ENCODE data around the gene CBR1. TPM values are rescaled to one million over a fixed set of nuclear protein-coding genes. Genes with fewer than 3 reads are reported as not detected.
A peak's percentile ranks its signal among the peaks of the same experiment; 100 is the strongest.

The CBR1 gene
- total RNA-seq, 4 donors from 2014 or later, result 159 to 406 (median 222) TPM

DNA sequence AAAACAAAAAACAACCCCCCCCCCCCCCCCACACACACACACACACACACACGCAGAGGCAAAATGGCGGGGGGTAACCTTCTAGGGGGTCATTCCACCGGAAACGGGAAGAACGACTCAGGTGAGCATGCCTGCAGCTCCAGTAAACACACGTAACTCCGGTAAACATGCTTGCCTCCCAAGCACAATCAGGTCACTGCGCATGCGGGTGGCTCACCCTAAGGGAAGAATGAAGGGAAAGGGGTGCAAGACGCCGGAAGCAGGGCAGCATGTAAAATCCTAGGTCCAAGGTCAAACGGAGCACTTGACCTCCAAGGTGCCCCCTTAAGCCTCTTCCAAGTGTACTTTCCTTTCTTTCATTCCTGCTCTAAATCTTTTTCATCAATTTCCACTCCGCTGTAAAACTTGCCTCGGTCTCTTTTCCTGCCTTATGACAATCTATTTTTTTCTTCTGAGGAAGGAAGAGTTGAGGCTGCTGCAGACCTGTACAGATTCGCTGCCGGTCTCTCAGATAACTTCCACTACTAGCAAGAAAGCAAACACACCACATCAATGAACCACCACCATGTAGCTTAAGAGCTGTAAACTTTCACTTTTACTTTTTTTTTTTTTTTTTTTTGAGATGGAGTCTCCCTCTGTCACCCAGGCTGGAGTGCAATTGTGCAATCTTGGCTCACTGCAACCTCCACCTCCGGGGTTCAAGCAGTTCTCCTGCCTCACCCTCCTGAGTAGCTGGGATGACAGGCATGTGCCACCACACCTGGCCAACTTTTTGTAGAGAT lies 44.0 kb downstream of the CBR1 start:
- DNase-seq (ENCODE audit: low spot score in 2 of 2), result no peak
- H3K36me3 ChIP-seq, result no peaks in the 10 kb centered on the region
- peak overlapping the region in 1 of 4 donors; percentile 72 for H3K27ac ChIP-seq
- peaks cover 0 to 16% (median 0%) of the 10 kb centered on the region in 4 donors for H3K4me1 ChIP-seq
- TF ChIP-seq, protein P1, sequence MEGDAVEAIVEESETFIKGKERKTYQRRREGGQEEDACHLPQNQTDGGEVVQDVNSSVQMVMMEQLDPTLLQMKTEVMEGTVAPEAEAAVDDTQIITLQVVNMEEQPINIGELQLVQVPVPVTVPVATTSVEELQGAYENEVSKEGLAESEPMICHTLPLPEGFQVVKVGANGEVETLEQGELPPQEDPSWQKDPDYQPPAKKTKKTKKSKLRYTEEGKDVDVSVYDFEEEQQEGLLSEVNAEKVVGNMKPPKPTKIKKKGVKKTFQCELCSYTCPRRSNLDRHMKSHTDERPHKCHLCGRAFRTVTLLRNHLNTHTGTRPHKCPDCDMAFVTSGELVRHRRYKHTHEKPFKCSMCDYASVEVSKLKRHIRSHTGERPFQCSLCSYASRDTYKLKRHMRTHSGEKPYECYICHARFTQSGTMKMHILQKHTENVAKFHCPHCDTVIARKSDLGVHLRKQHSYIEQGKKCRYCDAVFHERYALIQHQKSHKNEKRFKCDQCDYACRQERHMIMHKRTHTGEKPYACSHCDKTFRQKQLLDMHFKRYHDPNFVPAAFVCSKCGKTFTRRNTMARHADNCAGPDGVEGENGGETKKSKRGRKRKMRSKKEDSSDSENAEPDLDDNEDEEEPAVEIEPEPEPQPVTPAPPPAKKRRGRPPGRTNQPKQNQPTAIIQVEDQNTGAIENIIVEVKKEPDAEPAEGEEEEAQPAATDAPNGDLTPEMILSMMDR (IDR thresholded peaks at IDR 0.05), result no peak
- no peak for TF ChIP-seq POLR2A (IDR thresholded peaks at IDR 0.05)
- no peak for TF ChIP-seq EP300 (IDR thresholded peaks at IDR 0.05)
- WGBS, 2 donors, result 67 to 73% methylated on average over 17 of the region's 17 CpGs
- H3K4me3 ChIP-seq, result peak overlapping the region in 1 of 4 donors; percentile 43
- H3K27me3 ChIP-seq, result no peaks in the 10 kb centered on the region
- H3K9me3 ChIP-seq, result no peaks in the 10 kb centered on the region

DNA sequence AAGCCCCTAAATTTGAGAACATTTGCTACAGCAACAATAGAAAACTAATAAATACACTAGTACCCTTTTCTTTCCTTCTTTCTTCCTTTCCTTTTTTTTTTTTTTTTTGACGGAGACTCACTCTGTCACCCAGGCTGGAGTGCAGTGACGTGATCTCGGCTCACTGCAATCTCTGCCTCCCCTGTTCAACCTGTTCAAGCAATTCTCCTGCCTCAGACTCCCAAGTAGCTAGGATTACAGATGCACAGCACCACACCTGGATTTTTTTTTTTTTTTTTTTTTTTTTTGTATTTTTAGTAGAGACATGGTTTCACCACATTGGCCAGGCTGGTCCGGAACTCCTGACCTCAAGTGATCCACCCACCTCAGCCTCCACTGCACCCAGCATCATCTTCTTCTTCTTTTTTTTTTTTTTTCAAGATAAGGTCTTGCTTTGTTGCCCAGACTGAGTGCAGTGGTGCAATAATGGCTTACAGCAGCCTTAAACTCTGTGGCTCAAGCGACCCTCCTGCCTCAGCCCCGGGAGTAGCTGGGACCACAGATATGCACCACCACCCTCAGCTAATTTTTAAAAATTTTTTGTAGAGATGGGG lies 45.4 kb downstream of the CBR1 start:
- no peak overlapping the region for H3K4me3 ChIP-seq
- H3K27ac ChIP-seq, result no peak overlapping the region
- TF ChIP-seq, protein P1 (IDR thresholded peaks at IDR 0.05), result no peak
- TF ChIP-seq POLR2A (IDR thresholded peaks at IDR 0.05) (no peak), EP300 (IDR thresholded peaks at IDR 0.05) (no peak)
- no peak for DNase-seq (ENCODE audit: low spot score in 2 of 2)
- H3K9me3 ChIP-seq, result no peaks in the 10 kb centered on the region
- H3K4me1 ChIP-seq, result peaks cover 0 to 16% (median 0%) of the 10 kb centered on the region in 4 donors
- H3K36me3 ChIP-seq, result no peaks in the 10 kb centered on the region
- WGBS, 2 donors, result 87 to 88% methylated on average over 6 of the region's 6 CpGs
- no peaks in the 10 kb centered on the region for H3K27me3 ChIP-seq

DNA sequence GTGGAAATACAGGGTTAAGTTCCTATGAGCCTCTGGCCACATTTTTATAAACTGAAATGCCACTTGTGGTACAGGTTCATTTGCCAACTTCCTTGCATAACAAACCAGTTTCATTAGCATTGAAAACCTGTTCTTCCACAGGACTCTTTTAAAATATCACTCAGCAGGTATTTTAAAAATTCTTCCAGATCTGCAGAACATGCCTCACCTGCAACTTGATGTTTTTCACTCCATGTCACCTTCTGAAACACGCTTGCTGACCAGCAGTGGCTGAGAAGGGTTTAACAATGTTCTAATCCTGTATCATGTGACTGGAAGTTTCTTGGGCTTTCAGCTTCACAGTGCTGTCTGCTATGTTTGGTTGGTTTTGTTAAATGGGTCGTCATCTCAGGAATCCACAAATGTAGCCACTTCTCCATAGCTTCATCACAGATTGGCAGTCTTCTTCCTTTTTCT lies 47.5 kb downstream of the CBR1 start:
- Histone ChIP-seq H3K27me3 (no peaks in the 10 kb centered on the region), H3K27ac (no peak overlapping the region), H3K36me3 (no peaks in the 10 kb centered on the region), H3K9me3 (no peaks in the 10 kb centered on the region), H3K4me1 (peaks cover 0 to 14% (median 0%) of the 10 kb centered on the region in 4 donors), H3K4me3 (no peak overlapping the region)
- TF ChIP-seq EP300 (IDR thresholded peaks at IDR 0.05), result no peak
- TF ChIP-seq POLR2A (IDR thresholded peaks at IDR 0.05), result no peak
- TF ChIP-seq, protein P1 (IDR thresholded peaks at IDR 0.05), result no peak
- DNase-seq (ENCODE audit: low spot score in 2 of 2), result no peak
- WGBS, 2 donors, result 65 to 75% methylated on average over 2 of the region's 2 CpGs

GRCh38 chr21:36120304-36120888 lies 50.6 kb downstream of the CBR1 start:
- Histone ChIP-seq H3K27ac (no peak overlapping the region), H3K36me3 (no peaks in the 10 kb centered on the region), H3K9me3 (no peaks in the 10 kb centered on the region), H3K4me3 (no peak overlapping the region), H3K27me3 (no peaks in the 10 kb centered on the region), H3K4me1 (peaks cover 0 to 3% (median 2%) of the 10 kb centered on the region in 4 donors)
- TF ChIP-seq POLR2A (IDR thresholded peaks at IDR 0.05) (no peak), EP300 (IDR thresholded peaks at IDR 0.05) (no peak)
- TF ChIP-seq, protein P1 (IDR thresholded peaks at IDR 0.05), result no peak
- WGBS, 2 donors, result 78 to 86% methylated on average over 7 of the region's 7 CpGs
- DNase-seq (ENCODE audit: low spot score in 2 of 2), result no peak

Small RNA genes within 50 kb of the gene (small RNA-seq; reads per million reads assigned to genes)
- not detected for gene RNU6-992P

Other genes starting within 250 kb of the CBR1 start
- gene SETD4, start 9.5 kb upstream of the CBR1 start, total RNA-seq, result 10 to 100 TPM; 27.6 to 41.1 (median 31.1) TPM
- gene CBR3, start 65.1 kb downstream of the CBR1 start, total RNA-seq, result 10 to 100 TPM; 22.8 to 53.0 (median 42.1) TPM
- gene DOP1B, start 86.8 kb downstream of the CBR1 start, total RNA-seq, result 10 to 100 TPM; 12.3 to 29.9 (median 22.0) TPM